SK-N-MC (cell line): ENCODE measurements around the gene ABR.

Experiments
- EZH2 ChIP-seq: fragments of 200-600 bp; sonication (generic); IDR thresholded peaks from one replicate; pipeline ENCODE4 v1.6.1; 2017; ENCODE audit warnings: antibody characterized with exemption
- FOXP2 ChIP-seq: optimal IDR thresholded peaks from 2 replicates; pipeline ENCODE3; 2011; ENCODE audit warnings: mild to moderate bottlenecking, moderate library complexity; ENCODE audit not compliant: insufficient read depth; ENCODE audit errors: extremely low read length, control extremely low read depth
- POLR2AphosphoS5 ChIP-seq: IDR thresholded peaks from 2 replicates; pipeline ENCODE4 v1.6.1; 2012; ENCODE audit warnings: mild to moderate bottlenecking, low read depth, low read length, borderline replicate concordance

- TF ChIP-seq POLR2AphosphoS5 (no peak), EZH2 (no peak), FOXP2 (no peak)
These were observed 10.4 kb downstream of the ABR start for GRCh38 chr17:1169221-1169928.
